Ishikawa (cell line): ENCODE measurements around the gene RELN.

Experiments used
- CEBPB ChIP-seq: IDR thresholded peaks from 2 replicates; pipeline ENCODE4 v1.6.1; 2012
- CREB1 ChIP-seq: IDR thresholded peaks from 2 replicates; pipeline ENCODE4 v1.6.1; 2012; ENCODE audit warnings: low read depth
- EGR1 ChIP-seq: IDR thresholded peaks from 2 replicates; pipeline ENCODE4 v1.6.1; 2012
- EP300 ChIP-seq: IDR thresholded peaks from 2 replicates; pipeline ENCODE4 v1.6.1; 2012; ENCODE audit warnings: borderline replicate concordance
- FOXM1 ChIP-seq: IDR thresholded peaks from 2 replicates; pipeline ENCODE4 v1.6.1; 2012; ENCODE audit warnings: low read depth, borderline replicate concordance
- MAX ChIP-seq: IDR thresholded peaks from 2 replicates; pipeline ENCODE4 v1.6.1; 2012
- NFIC ChIP-seq: IDR thresholded peaks from 2 replicates; pipeline ENCODE4 v1.6.1; 2012
- RAD21 ChIP-seq: IDR thresholded peaks from 2 replicates; pipeline ENCODE4 v1.6.1; 2012; ENCODE audit warnings: low read depth
- REST ChIP-seq: IDR thresholded peaks from 2 replicates; pipeline ENCODE4 v1.6.1; 2012; ENCODE audit warnings: low read depth, mild to moderate bottlenecking
- TAF1 ChIP-seq: IDR thresholded peaks from 2 replicates; pipeline ENCODE4 v1.6.1; 2012; ENCODE audit warnings: low read depth, mild to moderate bottlenecking
- TCF12 ChIP-seq: IDR thresholded peaks from 2 replicates; pipeline ENCODE4 v1.6.1; 2012; ENCODE audit warnings: low read depth
- TEAD4 ChIP-seq: IDR thresholded peaks from 2 replicates; pipeline ENCODE4 v1.6.1; 2012
- YY1 ChIP-seq: IDR thresholded peaks from 2 replicates; pipeline ENCODE4 v1.6.1; 2012; ENCODE audit warnings: low read depth
- ZBTB7A ChIP-seq: IDR thresholded peaks from 2 replicates; pipeline ENCODE4 v1.6.1; 2012; ENCODE audit warnings: low read depth
- TF ChIP-seq, protein P1 (sequence below): IDR thresholded peaks from 2 replicates; pipeline ENCODE4 v1.6.1; 2012

The RELN gene

GRCh38 chr7:103813970-103814369, 175.5 kb downstream of the RELN start:
- TF ChIP-seq TAF1 (no peak), CEBPB (no peak), REST (no peak), TEAD4 (no peak), EGR1 (no peak), TCF12 (no peak), EP300 (no peak), CREB1 (no peak), MAX (no peak), NFIC (no peak), FOXM1 (no peak), ZBTB7A (no peak), YY1 (no peak), RAD21 (no peak)
- TF ChIP-seq, protein P1, sequence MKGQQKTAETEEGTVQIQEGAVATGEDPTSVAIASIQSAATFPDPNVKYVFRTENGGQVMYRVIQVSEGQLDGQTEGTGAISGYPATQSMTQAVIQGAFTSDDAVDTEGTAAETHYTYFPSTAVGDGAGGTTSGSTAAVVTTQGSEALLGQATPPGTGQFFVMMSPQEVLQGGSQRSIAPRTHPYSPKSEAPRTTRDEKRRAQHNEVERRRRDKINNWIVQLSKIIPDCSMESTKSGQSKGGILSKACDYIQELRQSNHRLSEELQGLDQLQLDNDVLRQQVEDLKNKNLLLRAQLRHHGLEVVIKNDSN, result no peak

- TF ChIP-seq REST, result no peak
- no peak for TF ChIP-seq RAD21
- no peak for TF ChIP-seq TEAD4
- TF ChIP-seq EP300, result no peak
- no peak for TF ChIP-seq MAX
- no peak for TF ChIP-seq EGR1
Observed at GRCh38 chr7:103811997-103812396, 177.5 kb downstream of the RELN start.

- no peak for TF ChIP-seq CREB1
- TF ChIP-seq FOXM1, result no peak
- TF ChIP-seq TCF12, result no peak
- no peak for TF ChIP-seq EP300
- TF ChIP-seq EGR1, result no peak
- TF ChIP-seq CEBPB, result no peak
- TF ChIP-seq NFIC, result no peak
Observed at GRCh38 chr7:103811290-103811689, 178.2 kb downstream of the RELN start.

GRCh38 chr7:103810112-103810744, 179.2 kb downstream of the RELN start:
- TF ChIP-seq CEBPB (no peak), FOXM1 (no peak), REST (no peak), NFIC (no peak), TEAD4 (no peak), TAF1 (no peak), YY1 (no peak), EP300 (no peak), RAD21 (no peak)
- TF ChIP-seq, protein P1, result no peak
